NT2/D1 (cell line): Measurements from ENCODE around the gene NEURL4.

ENCODE experiments used
- DNase-seq: peaks from one replicate; pipeline ENCODE4 v3.0.0-alpha.2; 2011; ENCODE audit warnings: low read depth, low spot score
- H3K27me3 ChIP-seq: 2 replicates; pipeline ENCODE4 v1.6.0; 2011; ENCODE audit warnings: mild to moderate bottlenecking; ENCODE audit not compliant: insufficient read length, insufficient read depth
- H3K36me3 ChIP-seq: 2 replicates; pipeline ENCODE4 v1.6.1; 2011; ENCODE audit warnings: mild to moderate bottlenecking, low read length, mixed read lengths; ENCODE audit not compliant: insufficient read depth, insufficient read length
- H3K4me1 ChIP-seq: 2 replicates; pipeline ENCODE4 v1.5.1; 2011; ENCODE audit not compliant: insufficient read depth, insufficient read length
- H3K4me3 ChIP-seq: 2 replicates; pipeline ENCODE4 v1.5.1; 2011; ENCODE audit warnings: low read depth; ENCODE audit not compliant: insufficient read length
- H3K9ac ChIP-seq: 2 replicates; pipeline ENCODE4 v1.6.0; 2011; ENCODE audit warnings: low read depth; ENCODE audit not compliant: insufficient read length
- H3K9me3 ChIP-seq: 2 replicates; pipeline ENCODE4 v1.5.1; 2011; ENCODE audit warnings: mild to moderate bottlenecking, low read length; ENCODE audit not compliant: insufficient read depth
- SUZ12 ChIP-seq: IDR thresholded peaks from 2 replicates; pipeline ENCODE4 v1.6.1; 2011; ENCODE audit not compliant: insufficient read length, insufficient read depth; ENCODE audit errors: extremely low read depth
- YY1 ChIP-seq: IDR thresholded peaks from 2 replicates; pipeline ENCODE4 v1.6.1; 2011; ENCODE audit not compliant: insufficient read length, insufficient read depth
- ZNF274 ChIP-seq: IDR thresholded peaks from 2 replicates; pipeline ENCODE4 v1.6.1; 2011; ENCODE audit warnings: mild to moderate bottlenecking, low read depth, low read length

Gene NEURL4

GRCh38 chr17:7311110-7311705, 17.9 kb downstream of the NEURL4 start:
- Histone ChIP-seq H3K9me3 (no peaks in the 10 kb centered on the region), H3K4me1 (peaks cover 10% of the 10 kb centered on the region), H3K36me3 (peaks cover 62% of the 10 kb centered on the region), H3K27me3 (no peaks in the 10 kb centered on the region), H3K4me3 (no peak overlapping the region), H3K9ac (no peak overlapping the region)
- no peak for TF ChIP-seq YY1
- DNase-seq: no peak

GRCh38 chr17:7309628-7310027, 19.5 kb downstream of the NEURL4 start:
- no peaks in the 10 kb centered on the region for H3K9me3 ChIP-seq
- H3K4me3 ChIP-seq: peak overlapping the region; percentile 94
- H3K36me3 ChIP-seq: peaks cover 56% of the 10 kb centered on the region
- DNase-seq: no peak
- no peak overlapping the region for H3K9ac ChIP-seq
- TF ChIP-seq ZNF274: no peak
- TF ChIP-seq SUZ12: no peak
- no peaks in the 10 kb centered on the region for H3K27me3 ChIP-seq
- H3K4me1 ChIP-seq: peaks cover 10% of the 10 kb centered on the region

- Histone ChIP-seq H3K9ac (peak overlapping the region; percentile 96), H3K4me1 (peaks cover 10% of the 10 kb centered on the region), H3K9me3 (no peaks in the 10 kb centered on the region), H3K27me3 (no peaks in the 10 kb centered on the region), H3K36me3 (peaks cover 52% of the 10 kb centered on the region), H3K4me3 (peak overlapping the region; percentile 94)
- no peak for DNase-seq
- TF ChIP-seq SUZ12: no peak
Measured at GRCh38 chr17:7308625-7309433, 20.3 kb downstream of the NEURL4 start.

- Histone ChIP-seq H3K36me3 (peaks cover 43% of the 10 kb centered on the region), H3K4me1 (peaks cover 6% of the 10 kb centered on the region), H3K27me3 (no peaks in the 10 kb centered on the region), H3K9me3 (no peaks in the 10 kb centered on the region), H3K4me3 (peak overlapping the region; percentile 94), H3K9ac (peak overlapping the region; percentile 96)
- TF ChIP-seq YY1: no peak
- TF ChIP-seq ZNF274: no peak
- DNase-seq: no peak
Measured at GRCh38 chr17:7307686-7308624, 21.2 kb downstream of the NEURL4 start.

GRCh38 chr17:7306911-7307685, 22.0 kb downstream of the NEURL4 start, which contains the start of gene EIF5A:
TSS of gene EIF5A (plus strand) at chr17:7307628. CDS start at chr17:7309636, 2,008 bp downstream.
- peak; percentile 97 for DNase-seq
- H3K9me3 ChIP-seq: no peaks in the 10 kb centered on the region
- peak within 1 kb of the TSS; percentile 96 for H3K9ac ChIP-seq
- TF ChIP-seq YY1 (no peak), ZNF274 (no peak), SUZ12 (no peak)
- H3K4me1 ChIP-seq: peaks cover 4% of the 10 kb centered on the region
- H3K27me3 ChIP-seq: no peaks in the 10 kb centered on the region
- H3K36me3 ChIP-seq: peaks cover 35% of the 10 kb centered on the region
- peak within 1 kb of the TSS; percentile 94 for H3K4me3 ChIP-seq

GRCh38 chr17:7304179-7304578, 25.0 kb downstream of the NEURL4 start:
- TF ChIP-seq SUZ12: no peak
- no peak for TF ChIP-seq YY1
- TF ChIP-seq ZNF274: no peak
- Histone ChIP-seq H3K36me3 (peaks cover 8% of the 10 kb centered on the region), H3K9me3 (no peaks in the 10 kb centered on the region), H3K9ac (no peak overlapping the region), H3K27me3 (no peaks in the 10 kb centered on the region), H3K4me3 (no peak overlapping the region), H3K4me1 (no peaks in the 10 kb centered on the region)
- no peak for DNase-seq
